Spleen (tissue), 11 donors: ENCODE results near the gene CDKN3. TPM values are rescaled to one million over a fixed set of nuclear protein-coding genes. Genes with fewer than 3 reads are reported as not detected.
"Not testable (repeated sequence)": the region's sequence is repeated elsewhere in the genome, so short reads cannot be mapped to it uniquely, and the experiment has no call there.

Experiments
- DNase-seq: peaks from one replicate; pipeline ENCODE4 v3.0.0-alpha.2; 2020
- H3K27ac ChIP-seq, 8 donors: fragments of 200-600 bp; sonication (generic) in 7 of 8; 1 replicate in 4 of 8; 2 replicates in 4 of 8; pipeline versions ENCODE4 v1.5.0 to v1.8.0; 2016 to 2021; ENCODE audit warnings: inconsistent platforms in 4 of 8, mild to moderate bottlenecking in 4 of 8, moderate library complexity in 1 of 8
- H3K27me3 ChIP-seq, 7 donors: fragments of 200-600 bp; sonication (generic) in 6 of 7; replicated peaks in 1 of 7; 1 replicate in 4 of 7; 2 replicates in 3 of 7; pipeline versions ENCODE4 v1.5.0 to v1.8.0; 2016 to 2021; ENCODE audit warnings: inconsistent platforms in 3 of 7, mild to moderate bottlenecking in 1 of 7
- H3K36me3 ChIP-seq, 6 donors: fragments of 200-600 bp; sonication (generic) in 5 of 6; 1 replicate in 4 of 6; 2 replicates in 2 of 6; pipeline versions ENCODE4 v1.5.0 to v1.8.0; 2016 to 2021; ENCODE audit warnings: inconsistent platforms in 2 of 6
- H3K4me1 ChIP-seq, 6 donors: fragments of 200-600 bp; sonication (generic) in 5 of 6; 1 replicate in 3 of 6; 2 replicates in 3 of 6; pipeline versions ENCODE4 v1.5.0 to v1.8.0; 2016 to 2021; ENCODE audit warnings: inconsistent platforms in 3 of 6
- H3K4me3 ChIP-seq, 8 donors: fragments of 200-600 bp; sonication (generic) in 7 of 8; 1 replicate in 4 of 8; 2 replicates in 4 of 8; pipeline versions ENCODE4 v1.5.0 to v1.8.0; 2016 to 2021; ENCODE audit warnings: inconsistent platforms in 4 of 8, mild to moderate bottlenecking in 4 of 8, moderate library complexity in 2 of 8
- H3K9me3 ChIP-seq, 8 donors: fragments of 200-600 bp; sonication (generic) in 7 of 8; 1 replicate in 4 of 8; 2 replicates in 4 of 8; pipeline versions ENCODE4 v1.5.0 to v1.8.0; 2016 to 2021; ENCODE audit warnings: inconsistent platforms in 4 of 8
- POLR2A ChIP-seq, 3 donors: fragments of 450-650 bp; IDR thresholded peaks; one replicate each; pipeline ENCODE4 v1.5.1; 2017; ENCODE audit warnings: antibody characterized with exemption in 3 of 3, mild to moderate bottlenecking in 1 of 3
- POLR2AphosphoS5 ChIP-seq, 3 donors: sonication (generic); formaldehyde crosslinking; IDR thresholded peaks; one replicate each; pipeline ENCODE4 v1.5.1; 2017; ENCODE audit warnings: antibody characterized with exemption in 3 of 3
- WGBS, 5 donors: extraction: QIAGEN DNeasy Blood & Tissue Kit in 3 of 5; methylation state at CpG; one replicate each; pipeline versions ENCODE4 v1.1.5 to v1.1.7; 2013 to 2018; 5-methylcytosine and 5-hydroxymethylcytosine counted together
- intact Hi-C: fragments of 100-400 bp; cut with DNase I; formaldehyde crosslinking; loops from one replicate; pipeline ENCODE4 v1.15.0; 2023; ENCODE audit warnings: low total_unique reads
- polyA plus RNA-seq, 3 donors: library from polyadenylated mRNA; stranded (reverse); fragments of 200-250 nt; gene quantifications; one replicate each; pipeline ENCODE4 v1.2.1, GENCODE V29; 2013
- total RNA-seq, 7 donors: library from RNA; depleted of rRNA in 3 of 7; stranded (reverse); fragments of >200 nt in 3 of 7; fragmentation: NEBNext Ultra II Directional in 4 of 7; extraction: Animal tissue kit (Norgen Biotek cat#: 25700) in 4 of 7; gene quantifications; one replicate each; pipeline versions ENCODE4 v1.1.0 to v1.2.1, GENCODE V29; 2016 to 2021
- TF ChIP-seq, protein P1 (sequence below), 11 experiments: fragments of 200-600 bp in 7 of 11; fragments of 450-650 bp in 4 of 11; sonication (generic) in 4 of 11; IDR thresholded peaks in 8 of 11; conservative IDR thresholded peaks in 3 of 11; 1 replicate in 7 of 11; 2 replicates in 4 of 11; pipeline versions ENCODE4 v1.4.0 to v1.8.0; 2016 to 2021; ENCODE audit warnings: antibody characterized with exemption in 11 of 11, inconsistent platforms in 4 of 11, mild to moderate bottlenecking in 1 of 11
- donor health status: healthy with polysubstance abuse.
- donor health status: DM: no; HTN: no; CAD: no; lungs with moderate emphysema.
- donor health status: DM: no; HTN: no; CAD: no.
- donor health status: Bipolar disorder and iron deficiency.
- donor health status: healthy.
- donor health status: DM: no; HTN: no; CAD: no.
- donor health status: DM: yes; HTN: yes; CAD: no.

Gene CDKN3
- total and polyA plus RNA-seq, 10 donors, result 1.7 to 21.3 (median 5.4) TPM

DNA sequence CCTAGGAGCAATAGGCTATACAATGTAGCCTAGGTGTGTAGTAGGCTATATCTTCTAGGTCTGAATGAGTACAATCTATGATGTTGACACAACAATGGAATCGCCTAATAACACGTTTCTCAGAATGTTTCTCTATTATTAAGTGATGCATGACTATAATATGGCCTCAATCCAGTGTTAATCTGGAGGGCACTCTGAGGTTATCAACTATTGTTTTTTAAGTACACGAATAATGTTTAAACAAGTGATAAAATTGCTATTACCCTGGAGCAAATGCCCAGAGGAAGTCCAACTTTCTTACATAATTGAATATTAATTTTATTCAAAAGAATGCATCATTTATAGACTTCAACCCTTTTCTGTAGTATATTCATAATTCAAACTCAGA, 60.8 kb downstream of the CDKN3 start:
- TF ChIP-seq, protein P1, sequence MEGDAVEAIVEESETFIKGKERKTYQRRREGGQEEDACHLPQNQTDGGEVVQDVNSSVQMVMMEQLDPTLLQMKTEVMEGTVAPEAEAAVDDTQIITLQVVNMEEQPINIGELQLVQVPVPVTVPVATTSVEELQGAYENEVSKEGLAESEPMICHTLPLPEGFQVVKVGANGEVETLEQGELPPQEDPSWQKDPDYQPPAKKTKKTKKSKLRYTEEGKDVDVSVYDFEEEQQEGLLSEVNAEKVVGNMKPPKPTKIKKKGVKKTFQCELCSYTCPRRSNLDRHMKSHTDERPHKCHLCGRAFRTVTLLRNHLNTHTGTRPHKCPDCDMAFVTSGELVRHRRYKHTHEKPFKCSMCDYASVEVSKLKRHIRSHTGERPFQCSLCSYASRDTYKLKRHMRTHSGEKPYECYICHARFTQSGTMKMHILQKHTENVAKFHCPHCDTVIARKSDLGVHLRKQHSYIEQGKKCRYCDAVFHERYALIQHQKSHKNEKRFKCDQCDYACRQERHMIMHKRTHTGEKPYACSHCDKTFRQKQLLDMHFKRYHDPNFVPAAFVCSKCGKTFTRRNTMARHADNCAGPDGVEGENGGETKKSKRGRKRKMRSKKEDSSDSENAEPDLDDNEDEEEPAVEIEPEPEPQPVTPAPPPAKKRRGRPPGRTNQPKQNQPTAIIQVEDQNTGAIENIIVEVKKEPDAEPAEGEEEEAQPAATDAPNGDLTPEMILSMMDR (IDR thresholded peaks at IDR 0.05 in 8 of 11, conservative IDR thresholded peaks at IDR 0.05 in 3 of 11), result no peak
- TF ChIP-seq POLR2A (IDR thresholded peaks at IDR 0.05) (no peak), POLR2AphosphoS5 (IDR thresholded peaks at IDR 0.05) (no peak)
- Histone ChIP-seq H3K4me1 (no peaks in the 10 kb centered on the region), H3K4me3 (no peak overlapping the region), H3K27me3 (no peaks in the 10 kb centered on the region), H3K27ac (no peak overlapping the region), H3K9me3 (peaks cover 0 to 16% (median 6%) of the 10 kb centered on the region in 8 donors), H3K36me3 (no peaks in the 10 kb centered on the region)
- DNase-seq, result no peak
- intact Hi-C loops, result no loop called here
- WGBS, 5 donors, result 79 to 88% (median 83%) methylated on average over 3 of the region's 3 CpGs

DNA sequence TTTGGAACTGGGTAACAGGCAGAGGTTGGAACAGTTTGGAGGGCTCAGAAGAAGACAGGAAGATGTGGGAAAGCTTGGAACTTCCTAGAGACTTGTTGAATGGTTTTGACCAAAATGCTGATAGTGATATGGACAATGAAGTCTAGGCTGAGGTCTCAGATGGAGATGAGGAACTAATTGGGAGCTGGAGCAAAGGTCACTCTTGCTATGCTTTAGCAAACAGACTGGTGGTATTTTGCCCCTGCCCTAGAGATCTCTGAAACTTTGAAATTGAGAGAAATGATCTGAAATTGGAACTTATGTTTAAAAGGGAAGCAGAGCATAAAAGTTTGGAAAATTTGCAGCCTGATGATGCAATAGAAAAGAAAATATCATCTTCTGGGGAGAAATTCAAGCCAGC, 61.7 kb downstream of the CDKN3 start:
- H3K9me3 ChIP-seq, result peaks cover 0 to 16% (median 6%) of the 10 kb centered on the region in 8 donors
- H3K4me1 ChIP-seq, intact Hi-C loops, H3K4me3 ChIP-seq, H3K36me3 ChIP-seq, DNase-seq, H3K27me3 ChIP-seq, H3K27ac ChIP-seq: not testable (repeated sequence)

DNA sequence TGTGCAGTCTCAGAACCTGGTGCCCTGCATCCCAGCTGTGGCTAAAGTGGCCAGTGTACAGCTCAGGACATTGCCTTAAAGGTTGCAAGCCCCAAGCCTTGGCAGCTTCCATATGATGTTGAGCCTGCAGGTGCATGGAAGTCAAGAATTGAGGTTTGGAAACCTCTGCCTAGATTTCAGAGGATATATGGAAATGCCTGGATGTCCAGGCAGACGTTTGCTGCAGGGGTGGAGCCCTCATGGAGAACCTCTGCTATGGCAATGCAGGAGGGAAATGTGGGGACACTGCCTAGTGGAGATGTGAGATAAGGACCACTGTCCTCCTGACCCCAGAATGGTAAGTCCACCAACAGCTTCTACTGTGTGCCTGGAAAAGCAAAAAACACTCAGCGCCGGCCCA, 62.3 kb downstream of the CDKN3 start:
- WGBS, 5 donors, result 68 to 92% (median 89%) methylated on average over 3 of the region's 3 CpGs
- intact Hi-C loops, result no loop called here
- Histone ChIP-seq H3K4me3 (no peak overlapping the region), H3K4me1 (no peaks in the 10 kb centered on the region), H3K36me3 (no peaks in the 10 kb centered on the region), H3K9me3 (peaks cover 0 to 16% (median 6%) of the 10 kb centered on the region in 8 donors), H3K27ac (no peak overlapping the region), H3K27me3 (no peaks in the 10 kb centered on the region)
- DNase-seq, result no peak
- no peak for TF ChIP-seq POLR2AphosphoS5 (IDR thresholded peaks at IDR 0.05)
- TF ChIP-seq, protein P1 (IDR thresholded peaks at IDR 0.05 in 8 of 11, conservative IDR thresholded peaks at IDR 0.05 in 3 of 11), result no peak
- no peak for TF ChIP-seq POLR2A (IDR thresholded peaks at IDR 0.05)

DNA sequence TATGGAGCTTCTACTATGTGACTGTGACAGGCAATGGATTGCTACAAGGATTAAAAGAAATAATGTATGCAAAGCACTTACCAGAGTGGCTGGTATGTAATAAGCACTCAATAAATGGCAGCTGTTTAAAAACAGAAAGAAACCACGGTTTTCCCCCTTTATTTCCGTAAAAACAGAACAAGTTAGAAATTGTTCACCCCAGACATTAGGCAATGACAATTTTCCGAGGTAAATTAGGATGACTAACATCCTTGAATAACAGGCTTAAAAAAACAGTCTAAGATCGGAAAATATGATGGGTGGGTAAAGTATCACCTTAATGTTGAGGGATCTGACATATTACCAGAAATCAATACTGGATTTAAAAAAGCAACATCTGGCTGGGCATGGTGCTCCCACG, 65.2 kb downstream of the CDKN3 start:
- 70 to 90% (median 75%) methylated on average over 5 of the region's 5 CpGs for WGBS, 5 donors
- intact Hi-C loops, result no loop called here
- Histone ChIP-seq H3K4me3 (no peak overlapping the region), H3K4me1 (no peaks in the 10 kb centered on the region), H3K27me3 (no peaks in the 10 kb centered on the region), H3K9me3 (peaks cover 0 to 19% (median 10%) of the 10 kb centered on the region in 8 donors), H3K27ac (no peak overlapping the region), H3K36me3 (no peaks in the 10 kb centered on the region)
- DNase-seq, result no peak
- TF ChIP-seq POLR2AphosphoS5 (IDR thresholded peaks at IDR 0.05) (no peak), POLR2A (IDR thresholded peaks at IDR 0.05) (no peak)
- TF ChIP-seq, protein P1 (IDR thresholded peaks at IDR 0.05 in 8 of 11, conservative IDR thresholded peaks at IDR 0.05 in 3 of 11), result no peak

DNA sequence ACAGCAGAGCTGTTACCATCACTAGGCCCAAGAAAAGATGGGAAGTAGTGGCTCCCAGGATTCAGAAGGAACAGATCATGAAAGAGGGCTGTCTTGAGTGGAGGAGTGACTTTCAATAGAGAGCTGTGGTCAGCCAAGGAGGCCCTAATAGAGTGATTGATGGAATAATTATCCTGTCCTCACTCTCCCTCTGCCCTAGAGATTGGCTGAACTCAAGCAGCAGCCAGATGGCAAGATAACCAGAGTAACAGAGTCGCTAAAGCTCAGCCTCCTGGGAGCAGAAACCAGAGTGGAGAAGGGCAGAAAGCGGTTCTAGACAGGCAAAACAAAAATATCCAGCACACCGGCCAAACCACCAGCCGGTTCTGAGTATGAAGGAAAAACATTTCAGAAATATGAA, 68.8 kb downstream of the CDKN3 start:
- H3K27ac ChIP-seq, result no peak overlapping the region
- H3K4me3 ChIP-seq, result no peak overlapping the region
- H3K4me1 ChIP-seq, result no peaks in the 10 kb centered on the region
- H3K9me3 ChIP-seq, result peaks cover 0 to 20% (median 14%) of the 10 kb centered on the region in 8 donors
- intact Hi-C loops, result no loop called here
- TF ChIP-seq POLR2AphosphoS5 (IDR thresholded peaks at IDR 0.05) (no peak), POLR2A (IDR thresholded peaks at IDR 0.05) (no peak)
- TF ChIP-seq, protein P1 (IDR thresholded peaks at IDR 0.05 in 8 of 11, conservative IDR thresholded peaks at IDR 0.05 in 3 of 11), result no peak
- H3K36me3 ChIP-seq, result peaks cover 0 to under 1% (median 0%) of the 10 kb centered on the region in 6 donors
- WGBS, 5 donors, result 73 to 86% (median 79%) methylated on average over 4 of the region's 4 CpGs
- H3K27me3 ChIP-seq, result no peaks in the 10 kb centered on the region
- no peak for DNase-seq
